NCI-H526 treated with DMSO at 0.1 percent for 48 hours (cell line): ENCODE data around the gene TRABD2A.
"Not testable (repeated sequence)": the region's sequence is repeated elsewhere in the genome, so short reads cannot be mapped to it uniquely, and the experiment has no call there.

ENCODE experiments used
- DNase-seq: peaks from one replicate; lab custom pipeline; 2025; lab: John Stamatoyannopoulos, UW

The TRABD2A gene

DNA sequence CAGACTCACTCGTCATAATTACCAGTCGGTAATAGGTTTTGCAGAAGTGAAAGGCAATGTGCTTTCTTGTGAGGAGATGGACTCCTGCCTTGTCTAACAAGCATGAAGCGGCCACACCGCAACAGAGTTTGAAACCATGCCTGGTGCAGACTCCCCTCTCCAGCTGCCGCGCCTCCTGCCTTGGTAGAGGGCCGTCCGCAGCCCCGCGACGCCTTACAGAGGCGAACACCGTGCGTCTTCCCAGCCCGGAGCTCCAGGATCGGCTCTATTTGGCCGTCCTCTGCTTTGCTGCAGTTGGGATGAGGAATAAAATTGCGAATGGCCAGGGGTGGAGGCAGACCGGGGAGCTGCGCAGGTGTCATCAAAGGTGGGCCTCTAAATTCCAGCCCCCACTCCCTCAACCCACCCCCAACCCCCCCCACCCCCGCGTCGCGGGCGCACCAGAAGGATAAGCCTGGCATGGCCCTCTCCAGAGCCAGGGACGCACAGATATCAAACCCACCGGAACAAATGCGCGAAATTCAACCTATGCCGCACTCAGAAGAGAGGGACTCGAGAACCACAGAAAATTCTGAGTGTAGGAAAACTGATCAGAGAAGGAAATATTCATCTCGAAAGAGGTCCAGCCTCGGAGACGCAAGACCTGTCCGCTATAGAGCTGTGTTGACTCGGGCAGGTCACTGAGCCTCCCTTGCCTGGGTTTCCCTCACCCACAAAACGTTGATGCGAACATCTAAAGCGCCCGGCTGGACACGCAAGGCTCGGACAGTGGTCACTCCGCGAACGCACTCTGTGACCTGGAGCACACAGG, 1.1 kb downstream of the TRABD2A start:
- no peak for DNase-seq

DNA sequence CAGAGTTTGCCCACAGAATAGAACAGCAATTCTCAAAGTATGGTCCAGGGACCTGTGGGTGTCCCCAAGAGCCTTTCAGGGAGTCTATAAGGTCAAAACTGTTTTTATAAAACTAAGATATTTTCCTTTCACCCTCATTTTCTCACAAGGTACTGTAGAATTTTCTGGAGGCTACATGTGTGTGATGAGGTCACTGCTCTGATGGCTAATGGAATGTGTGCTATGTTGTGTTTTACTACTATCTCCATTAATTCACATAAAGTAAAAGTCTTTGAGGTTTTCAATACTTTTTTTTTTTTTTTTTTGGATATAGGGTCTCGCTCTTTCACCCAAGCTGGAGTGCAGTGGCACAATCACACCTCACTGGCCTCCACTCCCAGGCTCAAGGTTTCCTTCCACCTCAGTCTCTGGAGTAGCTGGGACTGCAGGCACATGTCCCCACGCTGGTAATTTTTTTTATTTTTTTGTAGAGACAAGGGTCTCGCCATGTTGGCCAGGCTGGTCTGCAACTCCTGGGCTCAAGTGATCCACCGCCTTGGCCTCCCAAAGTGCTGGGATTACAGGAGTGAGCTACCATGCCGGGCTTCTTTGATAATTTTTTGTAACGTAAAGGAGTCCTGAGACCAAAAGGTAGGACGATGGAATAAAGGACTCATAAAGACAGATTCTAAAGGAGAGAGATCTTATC, 1.8 kb downstream of the TRABD2A start:
- no peak for DNase-seq

DNA sequence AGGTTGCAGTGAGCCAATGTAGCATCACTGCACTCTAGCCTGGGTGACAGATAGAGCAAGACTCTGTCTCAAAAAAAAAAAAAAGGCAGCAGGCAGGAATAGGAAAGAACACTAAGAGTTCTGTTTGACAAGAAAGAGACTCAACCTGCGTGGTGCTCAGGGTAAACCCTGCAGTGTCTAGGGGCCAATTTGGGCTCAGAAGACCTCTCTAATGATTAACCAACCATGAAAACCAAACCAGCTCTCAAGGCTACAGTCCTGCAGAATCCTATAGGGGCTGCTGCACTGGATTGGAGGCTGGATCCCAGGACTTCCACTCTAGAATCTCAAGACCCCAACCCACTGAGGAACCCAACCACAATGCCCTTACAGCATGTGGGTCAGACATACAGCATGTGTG, 2.4 kb downstream of the TRABD2A start:
- DNase-seq, result no peak

GRCh38 chr2:84876369-84876768, 4.5 kb downstream of the TRABD2A start:
- no peak for DNase-seq

- DNase-seq, result not testable (repeated sequence)
Observed at GRCh38 chr2:84875619-84876018, 5.3 kb downstream of the TRABD2A start.

DNA sequence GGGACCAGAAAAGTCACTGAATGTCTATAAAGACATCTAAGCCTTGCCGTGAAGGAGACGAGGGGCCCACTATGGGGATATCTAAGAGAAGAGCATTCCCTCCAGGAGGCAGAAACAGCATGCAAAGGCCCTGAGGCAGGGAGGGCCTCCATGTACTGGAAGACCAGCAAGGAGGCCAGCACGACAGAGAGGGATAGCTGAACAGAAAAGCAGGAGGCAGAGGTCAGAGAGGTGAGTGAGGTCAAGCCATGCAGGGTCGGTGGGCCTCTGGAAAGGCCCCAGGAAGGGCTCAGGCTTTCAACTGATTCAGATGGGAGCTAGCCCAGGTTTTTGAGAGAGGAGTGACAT, 5.7 kb downstream of the TRABD2A start:
- no peak for DNase-seq

- DNase-seq, result no peak
Observed at GRCh38 chr2:84874381-84875212, 6.3 kb downstream of the TRABD2A start.

DNA sequence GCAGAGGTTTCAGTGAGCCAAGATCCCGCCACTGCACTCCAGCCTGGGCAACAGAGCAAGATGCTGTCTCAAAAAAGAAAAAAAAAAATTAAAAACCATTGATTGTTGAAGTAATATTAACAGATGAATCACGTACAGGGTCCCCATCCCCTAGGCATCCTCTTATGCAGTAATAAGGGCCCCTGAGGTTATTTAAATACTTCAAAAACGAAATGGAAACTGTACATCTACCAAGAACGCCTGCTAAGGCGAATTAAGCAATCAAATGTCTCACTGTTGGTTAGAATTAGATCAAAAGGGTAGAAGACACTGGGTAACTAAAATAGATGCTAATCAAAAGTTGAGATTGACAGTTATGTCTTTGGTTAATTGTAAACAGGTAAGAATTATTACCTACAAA, 7.5 kb downstream of the TRABD2A start:
- DNase-seq, result no peak

DNA sequence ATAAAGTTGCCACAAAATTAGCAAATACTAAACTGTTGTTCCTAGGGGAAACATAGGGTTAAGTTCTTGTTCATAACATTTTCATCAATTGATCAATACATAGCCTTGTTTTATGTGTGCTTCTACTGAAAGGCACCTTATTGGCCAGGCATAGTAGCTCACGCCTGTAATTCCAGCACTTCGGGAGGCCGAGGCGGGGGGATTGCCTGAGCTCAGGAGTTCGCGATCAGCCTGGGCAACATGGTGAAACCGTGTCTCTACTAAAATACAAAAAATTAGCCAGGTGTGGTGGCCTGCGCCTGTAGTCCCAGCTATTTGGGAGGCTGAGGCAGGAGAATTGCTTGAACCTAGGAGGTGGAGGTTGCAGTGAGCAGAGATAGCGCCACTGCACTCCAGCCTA, 8.2 kb downstream of the TRABD2A start:
- DNase-seq, result not testable (repeated sequence)

- DNase-seq, result no peak
Observed at GRCh38 chr2:84870306-84870705, 10.6 kb downstream of the TRABD2A start.

DNA sequence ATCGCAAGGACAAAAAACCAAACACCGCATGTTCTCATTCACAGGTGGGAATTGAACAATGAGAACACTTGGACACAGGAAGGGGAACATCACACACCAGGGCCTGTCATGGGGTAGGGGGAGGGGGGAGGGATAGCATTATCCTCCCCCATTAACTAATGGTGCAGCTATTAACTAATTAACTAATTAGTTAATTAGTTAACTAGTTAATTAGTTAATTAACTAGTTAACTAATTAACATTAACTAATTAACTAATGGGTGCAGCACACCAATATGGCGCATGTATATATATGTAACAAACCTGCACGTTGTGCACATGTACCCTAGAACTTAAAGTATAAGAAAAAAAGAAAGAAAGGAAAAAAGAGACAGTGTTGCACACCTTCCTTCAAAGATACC, 12.6 kb downstream of the TRABD2A start:
- DNase-seq, result not testable (repeated sequence)

GRCh38 chr2:84866122-84866521, 14.8 kb downstream of the TRABD2A start:
- no peak for DNase-seq

GRCh38 chr2:84865181-84865783, 15.6 kb downstream of the TRABD2A start:
- DNase-seq, result peak; percentile 2

GRCh38 chr2:84862006-84862405, 18.9 kb downstream of the TRABD2A start:
- DNase-seq, result no peak

DNA sequence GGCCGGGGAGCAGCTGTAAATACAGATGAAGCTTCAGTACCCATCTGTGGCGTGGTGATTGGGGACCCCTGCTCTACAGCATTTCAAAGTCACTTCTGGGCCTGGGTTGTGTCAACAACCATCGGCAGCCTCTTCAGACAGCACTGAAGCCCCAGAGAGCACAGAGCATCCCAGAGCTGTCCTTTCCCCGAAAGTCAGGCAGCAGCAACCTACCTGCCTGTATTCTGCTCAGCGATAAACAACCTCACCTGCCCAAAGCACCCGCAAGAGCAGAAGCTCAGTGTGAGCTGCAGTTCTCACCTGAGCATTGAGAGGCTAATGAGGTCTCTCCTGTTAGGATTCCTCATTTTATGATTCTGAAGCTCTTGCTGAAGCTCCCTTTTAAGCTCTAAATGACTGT, 19.3 kb downstream of the TRABD2A start:
- DNase-seq, result no peak

DNA sequence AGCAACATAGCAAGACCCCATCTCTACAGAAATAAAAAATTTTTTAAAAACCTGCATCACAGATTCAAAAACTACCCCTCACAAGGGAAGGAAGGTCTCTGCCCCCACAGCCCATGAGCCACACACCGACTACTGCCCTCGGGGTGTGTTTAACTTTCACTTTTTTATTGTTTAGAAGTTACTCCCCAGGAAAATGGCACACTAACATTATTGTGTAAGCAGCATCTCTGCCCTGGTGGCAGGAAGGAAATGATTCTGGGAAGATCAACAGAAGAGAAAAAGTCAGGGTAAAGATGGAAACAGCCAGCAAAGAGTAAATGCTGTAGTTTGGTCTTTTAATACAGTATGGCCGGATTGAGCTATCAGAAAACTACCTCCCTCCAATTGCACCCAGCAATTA, 21.9 kb downstream of the TRABD2A start:
- DNase-seq, result no peak

GRCh38 chr2:84858123-84858522, 22.8 kb downstream of the TRABD2A start:
- no peak for DNase-seq

- no peak for DNase-seq
Observed at GRCh38 chr2:84857566-84857965, 23.3 kb downstream of the TRABD2A start.

DNA sequence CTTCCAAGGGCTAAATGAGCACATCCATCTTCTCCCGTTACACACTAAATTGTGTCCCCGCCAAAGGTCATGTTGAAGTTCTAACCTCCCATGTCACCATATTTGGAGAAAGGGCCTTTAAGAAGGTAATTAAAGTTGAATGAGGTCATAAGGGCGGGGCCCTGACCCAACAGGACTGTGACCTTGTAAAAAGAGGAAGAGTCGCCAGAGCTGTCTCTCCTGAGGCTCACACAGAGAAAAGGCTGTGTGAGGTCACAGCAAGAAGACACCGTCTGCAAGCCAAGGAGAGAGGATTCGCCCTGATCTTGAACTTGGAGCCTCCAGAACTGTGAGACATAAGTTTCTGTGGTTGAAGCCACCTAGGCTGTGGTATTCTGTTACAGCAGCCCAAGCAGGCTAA, 24.1 kb downstream of the TRABD2A start:
- DNase-seq, result no peak

DNA sequence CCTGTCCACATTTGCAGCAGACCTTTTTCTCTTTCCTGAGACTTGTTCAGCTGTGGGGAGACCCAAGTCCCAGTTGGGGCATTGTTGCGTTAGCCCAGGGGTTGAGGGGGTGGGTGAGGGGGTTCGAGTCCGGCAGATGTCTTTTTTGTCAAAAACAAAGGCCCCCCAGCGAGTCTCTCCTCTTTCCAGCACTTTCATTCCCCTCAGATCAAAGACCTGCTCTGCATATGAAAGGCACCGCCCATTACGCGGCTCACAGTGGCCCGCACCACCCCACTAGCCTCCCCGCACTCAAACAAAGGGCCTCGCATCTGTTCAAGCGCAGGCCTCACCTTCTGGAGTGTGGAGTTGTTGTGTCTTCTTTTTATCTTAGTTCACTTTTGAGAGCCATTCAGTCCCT, 25.2 kb downstream of the TRABD2A start:
- DNase-seq, result no peak

GRCh38 chr2:84854850-84855249, 26.0 kb downstream of the TRABD2A start:
- no peak for DNase-seq

DNA sequence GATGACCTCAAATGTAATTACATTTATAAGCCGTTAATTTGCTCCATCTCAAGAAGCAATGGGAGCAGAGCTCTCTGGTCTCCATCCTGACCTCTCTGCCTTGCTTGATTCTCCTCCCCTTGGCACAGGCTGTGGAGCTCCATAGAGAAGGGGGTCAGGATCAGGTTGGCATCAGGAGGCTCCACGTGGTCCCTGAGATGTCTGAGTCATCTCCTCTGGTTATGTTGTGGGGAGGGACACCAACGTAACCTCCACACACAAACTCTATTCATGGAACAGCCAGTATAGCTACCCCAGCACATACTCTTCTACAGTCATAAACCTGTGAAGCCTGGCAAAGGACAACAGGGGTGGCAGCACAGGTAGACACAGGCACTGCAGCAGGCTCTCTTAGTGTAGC, 29.0 kb downstream of the TRABD2A start:
- DNase-seq, result no peak
